Suppressor macrophage (primary cell): ENCODE measurements around the gene SBF2.

ENCODE experiments used
- DNase-seq, 4 experiments: peaks; one replicate each; pipeline ENCODE4 v3.0.0-alpha.2; 2020 to 2022

The SBF2 gene

DNA sequence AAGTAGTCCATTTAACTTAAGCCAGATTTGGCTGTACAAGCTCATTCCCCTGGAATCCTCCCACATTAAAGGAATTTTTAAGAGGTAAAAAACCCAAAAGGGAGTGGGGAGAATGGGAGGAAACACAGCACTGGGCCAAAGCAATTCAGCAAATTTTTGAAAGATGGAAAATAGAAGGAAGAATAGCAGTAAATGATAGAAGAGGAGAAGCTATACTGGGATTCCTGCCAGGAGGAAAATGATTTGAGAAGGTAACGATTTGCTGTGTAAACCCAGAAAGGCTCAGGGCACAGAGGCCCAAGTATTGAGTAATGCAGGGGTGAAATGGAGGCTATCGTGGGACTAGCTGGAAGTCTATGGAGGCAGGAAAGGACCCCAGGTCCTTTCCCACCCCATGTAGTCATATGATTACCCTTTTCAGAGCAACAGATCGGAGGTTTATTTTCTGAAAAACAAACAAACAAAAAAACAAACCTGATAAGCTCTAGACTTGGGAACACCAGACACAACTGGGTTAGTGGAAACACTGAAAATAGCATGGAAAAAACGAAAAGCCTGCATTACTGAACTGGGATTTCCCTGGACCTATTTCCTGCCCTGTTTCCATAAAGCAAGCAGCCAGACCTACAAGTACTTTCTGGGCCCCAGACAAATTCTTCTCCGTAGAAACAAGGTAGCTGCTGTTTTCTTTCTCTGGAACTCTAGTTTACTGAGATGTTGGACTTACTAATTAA lies 490.2 kb downstream of the SBF2 start:
- DNase-seq: no peak

DNA sequence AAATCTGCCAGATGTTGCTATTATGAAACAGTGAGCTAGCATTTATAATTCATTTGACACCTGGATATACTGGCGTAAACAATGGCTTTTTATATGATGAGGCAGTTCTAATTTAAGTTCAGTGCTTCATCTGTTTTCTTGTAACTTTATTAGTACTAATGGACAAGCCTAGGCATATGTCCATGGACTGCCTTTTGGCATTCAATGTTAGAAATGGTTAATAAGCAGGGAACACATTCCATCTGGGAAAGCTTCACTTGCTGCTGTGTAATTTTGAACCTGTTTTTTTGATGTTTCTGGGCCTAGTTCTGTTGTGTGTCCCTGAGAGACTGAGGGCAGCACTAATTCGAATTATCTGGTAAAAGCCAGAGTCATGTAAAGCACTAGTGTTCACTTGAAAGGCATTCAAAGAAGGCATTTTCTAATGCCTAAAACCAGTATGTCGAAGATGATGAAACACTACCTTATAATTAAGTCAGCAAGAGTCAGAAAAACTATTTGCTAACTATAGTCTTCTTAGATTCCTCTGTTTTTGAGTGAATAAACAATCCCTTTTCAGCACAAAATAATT lies 491.6 kb downstream of the SBF2 start:
- DNase-seq: no peak

GRCh38 chr11:9799886-9800285 lies 494.1 kb downstream of the SBF2 start:
- DNase-seq: no peak

- peak in 1 of 4 experiments; percentile 15 for DNase-seq
Measured at GRCh38 chr11:9797300-9797699, 496.7 kb downstream of the SBF2 start.

DNA sequence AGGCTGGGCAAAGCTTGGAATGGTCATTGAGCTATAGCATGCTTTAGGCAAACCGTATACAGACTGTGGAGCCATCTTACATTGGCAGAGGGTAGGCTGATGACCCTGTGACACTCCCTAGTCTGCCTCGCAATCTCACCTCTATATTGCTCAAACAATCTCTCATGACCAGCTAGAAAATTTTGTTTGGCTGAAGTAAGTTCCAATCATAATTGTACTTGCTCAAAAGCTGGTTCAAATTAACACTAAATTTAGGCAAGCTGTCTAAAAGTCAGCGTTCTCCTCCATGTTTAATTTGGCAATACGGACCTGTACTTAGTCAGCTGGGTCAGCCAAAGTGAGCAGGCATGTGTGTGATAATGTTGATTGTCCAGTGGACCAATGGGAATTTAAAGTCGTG lies 497.2 kb downstream of the SBF2 start:
- DNase-seq: peak in 1 of 4 experiments; percentile 20

DNA sequence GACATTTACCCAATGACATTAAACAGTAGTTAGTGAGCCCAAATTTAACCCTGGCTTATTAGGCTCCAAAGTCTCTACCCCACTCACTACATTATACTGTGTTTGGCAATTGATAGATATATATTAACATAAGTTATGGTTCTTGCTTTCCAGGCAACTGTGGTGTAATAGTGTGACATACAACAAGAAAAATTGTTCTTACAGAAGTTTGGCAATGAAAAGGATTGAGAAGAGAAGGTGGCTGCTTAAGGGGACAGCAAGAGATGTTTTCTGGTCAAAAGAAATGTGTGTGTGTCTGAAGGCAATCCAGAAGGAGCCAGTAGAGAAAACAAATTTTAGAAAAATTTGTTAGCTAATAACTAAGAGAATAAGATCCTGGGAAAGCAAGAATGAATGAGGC lies 497.8 kb downstream of the SBF2 start:
- no peak for DNase-seq

DNA sequence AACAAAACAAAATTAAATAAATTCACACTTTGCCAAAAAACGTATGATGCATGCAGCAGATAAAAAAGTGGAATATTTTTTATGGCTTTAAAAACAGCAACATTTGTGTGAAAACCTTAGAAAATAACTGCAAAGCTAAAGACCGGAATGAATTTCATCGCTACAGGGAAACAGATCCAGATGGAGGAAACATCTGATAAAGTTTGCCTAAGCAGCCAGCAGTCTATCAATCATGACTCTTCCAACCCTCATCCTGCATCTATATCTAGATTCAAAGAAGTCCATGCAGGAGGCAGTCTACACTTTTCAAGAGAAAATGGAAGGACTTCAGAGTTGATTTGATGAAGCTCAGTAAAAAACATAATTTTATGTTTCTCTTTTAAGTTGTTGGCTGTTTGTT lies 503.3 kb downstream of the SBF2 start:
- no peak for DNase-seq

GRCh38 chr11:9789910-9790309 lies 504.1 kb downstream of the SBF2 start:
- no peak for DNase-seq

- DNase-seq: peak; percentile 73 to 88 (median 83)
Measured at GRCh38 chr11:9787981-9788521, 506.0 kb downstream of the SBF2 start.

DNA sequence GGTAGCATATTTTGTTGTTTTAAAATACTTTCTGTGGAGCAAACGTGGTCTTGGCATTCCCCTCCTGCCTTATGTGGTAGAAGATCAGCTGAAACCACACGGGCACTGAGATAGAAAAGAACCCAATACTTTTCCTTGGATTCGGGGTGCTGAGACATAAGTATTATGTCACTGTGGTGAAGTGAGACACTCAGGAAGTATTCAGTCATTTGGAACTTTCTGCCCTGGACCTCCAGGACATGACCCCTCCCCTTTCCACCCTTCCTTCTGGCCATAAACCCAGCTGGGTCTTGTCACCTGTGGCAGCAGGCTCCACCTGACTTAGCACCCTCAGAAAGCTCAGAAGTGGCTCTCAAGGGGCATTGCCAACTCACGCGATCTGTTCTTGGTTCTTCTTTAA lies 506.8 kb downstream of the SBF2 start:
- DNase-seq: no peak

DNA sequence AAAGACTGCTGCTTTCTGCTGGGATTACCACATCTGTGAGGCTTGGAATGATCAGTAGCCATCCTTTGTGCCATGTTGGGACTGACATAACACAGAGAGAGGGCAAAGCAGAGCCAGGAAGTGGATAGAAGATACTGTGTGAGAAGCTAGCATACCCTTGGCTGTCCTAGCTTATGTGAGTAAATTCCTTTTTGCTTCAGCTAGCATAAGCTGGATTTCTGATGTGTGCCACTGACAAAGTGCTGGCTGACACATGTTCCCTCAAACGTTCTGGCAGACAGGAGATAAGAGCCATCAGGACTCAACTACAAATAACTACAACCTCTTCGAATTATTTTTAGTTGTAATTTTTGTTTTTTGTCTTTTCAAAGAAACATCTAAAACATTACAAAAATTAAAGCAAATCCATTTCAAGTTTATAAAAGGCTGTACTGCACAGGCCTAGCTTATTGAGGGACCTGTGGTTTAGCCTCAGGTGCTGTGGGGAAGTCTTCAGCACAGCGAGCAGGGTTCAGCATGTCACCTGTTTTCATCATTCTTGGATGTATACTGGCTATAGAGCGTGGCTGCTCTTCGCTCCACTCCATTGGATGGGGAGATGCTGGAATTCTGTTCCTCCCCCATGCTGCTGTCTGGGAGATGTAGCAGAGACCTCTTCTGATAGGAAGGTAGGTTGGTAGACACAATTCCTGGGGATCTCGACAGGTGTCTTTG lies 509.3 kb downstream of the SBF2 start:
- DNase-seq: no peak

- no peak for DNase-seq
Measured at GRCh38 chr11:9783986-9784385, 510.0 kb downstream of the SBF2 start.

DNA sequence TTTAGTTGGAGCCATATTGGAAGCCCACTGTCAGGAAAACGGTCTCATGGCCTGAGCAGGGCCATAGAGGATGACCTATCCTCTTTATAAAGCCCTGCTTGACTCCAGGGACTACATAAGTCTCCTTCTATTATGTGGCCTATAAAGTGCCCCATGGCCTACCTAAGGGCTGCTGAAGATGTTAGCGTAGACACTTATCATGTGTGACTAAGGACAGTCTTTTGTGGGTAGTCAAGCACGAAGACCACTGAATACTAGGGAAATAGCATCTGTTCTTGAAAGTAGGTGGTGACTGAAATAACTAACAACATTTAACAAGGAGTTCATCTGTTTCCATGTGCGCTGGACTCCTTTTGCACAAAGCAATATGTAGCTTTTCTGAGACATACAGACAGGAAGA lies 513.1 kb downstream of the SBF2 start:
- no peak for DNase-seq

- DNase-seq: no peak
Measured at GRCh38 chr11:9777525-9777924, 516.5 kb downstream of the SBF2 start.

GRCh38 chr11:9777066-9777465 lies 517.0 kb downstream of the SBF2 start:
- DNase-seq: no peak

- no peak for DNase-seq
Measured at GRCh38 chr11:9776203-9776602, 517.8 kb downstream of the SBF2 start.

GRCh38 chr11:9775398-9775779 lies 518.6 kb downstream of the SBF2 start:
- no peak for DNase-seq

GRCh38 chr11:9774591-9775397 lies 519.2 kb downstream of the SBF2 start:
- DNase-seq: no peak

- no peak for DNase-seq
Measured at GRCh38 chr11:9774109-9774508, 519.9 kb downstream of the SBF2 start.

- DNase-seq: no peak
Measured at GRCh38 chr11:9773524-9773923, 520.5 kb downstream of the SBF2 start.

GRCh38 chr11:9772218-9772617 lies 521.8 kb downstream of the SBF2 start:
- DNase-seq: no peak

GRCh38 chr11:9771071-9771511 lies 522.9 kb downstream of the SBF2 start:
- no peak for DNase-seq

GRCh38 chr11:9769621-9770020 lies 524.4 kb downstream of the SBF2 start:
- no peak for DNase-seq
